Suprapubic skin (tissue), 3 donors: Measurements from ENCODE around the gene FNDC11.

ENCODE experiments used
- EP300 ChIP-seq: sonication (generic); formaldehyde crosslinking; IDR thresholded peaks from one replicate; pipeline ENCODE4 v1.6.1; 2017; ENCODE audit warnings: antibody characterized with exemption
- POLR2A ChIP-seq, 2 donors: fragments of 450-650 bp; IDR thresholded peaks; one replicate each; pipeline ENCODE4 v1.6.1; 2017; ENCODE audit warnings: antibody characterized with exemption in 2 of 2, mild to moderate bottlenecking in 2 of 2, moderate library complexity in 2 of 2
- TF ChIP-seq, protein P1 (sequence below), 2 donors: fragments of 200-600 bp in 1 of 2; fragments of 450-650 bp in 1 of 2; sonication (generic) in 1 of 2; IDR thresholded peaks; one replicate each; pipeline ENCODE4 v1.5.1; 2016 to 2019; ENCODE audit warnings: antibody characterized with exemption in 2 of 2, mild to moderate bottlenecking in 1 of 2, moderate library complexity in 1 of 2

DNA sequence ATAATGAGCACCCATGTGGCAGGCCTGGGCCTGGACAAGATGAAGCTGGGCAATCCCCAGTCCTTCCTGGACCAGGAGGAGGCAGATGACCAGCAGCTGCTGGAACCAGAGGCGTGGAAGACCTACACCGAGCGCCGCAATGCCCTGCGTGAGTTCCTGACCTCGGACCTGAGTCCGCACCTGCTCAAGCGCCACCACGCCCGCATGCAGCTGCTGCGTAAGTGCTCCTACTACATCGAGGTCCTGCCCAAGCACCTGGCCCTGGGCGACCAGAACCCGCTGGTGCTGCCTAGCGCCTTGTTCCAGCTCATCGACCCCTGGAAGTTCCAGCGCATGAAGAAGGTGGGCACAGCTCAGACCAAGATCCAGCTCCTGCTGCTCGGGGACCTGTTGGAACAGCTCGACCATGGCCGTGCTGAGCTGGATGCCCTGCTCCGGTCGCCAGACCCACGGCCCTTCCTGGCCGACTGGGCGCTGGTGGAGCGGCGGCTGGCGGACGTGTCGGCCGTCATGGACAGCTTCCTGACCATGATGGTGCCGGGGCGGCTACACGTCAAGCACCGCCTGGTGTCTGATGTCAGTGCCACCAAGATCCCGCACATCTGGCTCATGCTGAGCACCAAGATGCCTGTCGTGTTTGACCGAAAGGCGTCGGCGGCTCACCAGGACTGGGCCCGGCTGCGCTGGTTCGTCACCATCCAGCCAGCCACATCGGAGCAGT is 1.9 kb downstream of the FNDC11 start:
- TF ChIP-seq, protein P1, sequence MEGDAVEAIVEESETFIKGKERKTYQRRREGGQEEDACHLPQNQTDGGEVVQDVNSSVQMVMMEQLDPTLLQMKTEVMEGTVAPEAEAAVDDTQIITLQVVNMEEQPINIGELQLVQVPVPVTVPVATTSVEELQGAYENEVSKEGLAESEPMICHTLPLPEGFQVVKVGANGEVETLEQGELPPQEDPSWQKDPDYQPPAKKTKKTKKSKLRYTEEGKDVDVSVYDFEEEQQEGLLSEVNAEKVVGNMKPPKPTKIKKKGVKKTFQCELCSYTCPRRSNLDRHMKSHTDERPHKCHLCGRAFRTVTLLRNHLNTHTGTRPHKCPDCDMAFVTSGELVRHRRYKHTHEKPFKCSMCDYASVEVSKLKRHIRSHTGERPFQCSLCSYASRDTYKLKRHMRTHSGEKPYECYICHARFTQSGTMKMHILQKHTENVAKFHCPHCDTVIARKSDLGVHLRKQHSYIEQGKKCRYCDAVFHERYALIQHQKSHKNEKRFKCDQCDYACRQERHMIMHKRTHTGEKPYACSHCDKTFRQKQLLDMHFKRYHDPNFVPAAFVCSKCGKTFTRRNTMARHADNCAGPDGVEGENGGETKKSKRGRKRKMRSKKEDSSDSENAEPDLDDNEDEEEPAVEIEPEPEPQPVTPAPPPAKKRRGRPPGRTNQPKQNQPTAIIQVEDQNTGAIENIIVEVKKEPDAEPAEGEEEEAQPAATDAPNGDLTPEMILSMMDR (IDR thresholded peaks at IDR 0.05) = no peak
- TF ChIP-seq EP300 = no peak
- TF ChIP-seq POLR2A (IDR thresholded peaks at IDR 0.05) = no peak
